Measurements from ENCODE around the gene RAF1.
"Not testable (repeated sequence)": the region's sequence is repeated elsewhere in the genome, so short reads cannot be mapped to it uniquely, and the experiment has no call there.

Gene RAF1

GRCh38 chr3:12638105-12638504 lies 25.8 kb downstream of the RAF1 start:
- no peak for DNase-seq (ENCODE audit: low read depth)

DNA sequence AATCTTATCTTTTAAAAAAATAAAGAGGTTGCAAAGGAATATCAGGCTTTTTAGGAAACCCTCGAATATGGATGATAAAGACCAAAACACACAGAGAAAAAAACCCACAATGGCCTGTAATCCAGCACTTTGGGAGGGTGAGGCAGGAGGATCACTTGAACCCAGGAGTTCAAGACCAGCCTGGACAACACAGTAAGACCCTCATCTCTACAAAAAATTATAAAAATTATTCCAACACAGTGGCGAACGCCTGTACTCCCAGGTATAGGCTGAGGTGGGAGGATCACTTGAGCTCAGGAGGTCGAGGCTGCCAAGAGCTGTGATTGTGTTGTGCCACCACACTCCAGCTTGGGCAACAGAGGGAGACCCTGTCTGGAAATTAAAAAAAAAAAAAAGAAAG lies 30.8 kb downstream of the RAF1 start:
- DNase-seq (ENCODE audit: low read depth): no peak

- DNase-seq (ENCODE audit: low read depth): no peak
These were observed 31.4 kb downstream of the RAF1 start for GRCh38 chr3:12632523-12632922.

DNA sequence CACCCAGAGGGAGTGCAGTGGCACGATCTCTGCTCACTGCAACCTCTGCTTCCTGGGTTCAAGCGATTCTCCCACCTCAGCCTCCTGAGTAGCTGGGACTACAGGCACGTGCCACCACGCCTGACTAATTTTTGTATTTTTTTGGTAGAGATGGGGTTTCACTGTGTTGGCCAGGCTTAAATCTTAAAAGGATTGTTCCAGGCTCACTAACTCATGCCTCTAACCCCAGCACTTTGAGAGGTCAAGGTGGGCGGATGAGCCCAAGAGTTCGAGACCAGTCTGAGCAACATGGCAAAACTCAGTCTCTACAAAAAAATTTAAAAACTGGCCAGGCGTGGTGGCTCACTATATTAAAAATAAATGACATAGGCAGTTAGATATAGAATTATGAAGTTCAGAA lies 33.1 kb downstream of the RAF1 start:
- DNase-seq (ENCODE audit: low read depth): not testable (repeated sequence)

- DNase-seq (ENCODE audit: low read depth): no peak
These were observed 33.6 kb downstream of the RAF1 start for GRCh38 chr3:12630292-12630691.

DNA sequence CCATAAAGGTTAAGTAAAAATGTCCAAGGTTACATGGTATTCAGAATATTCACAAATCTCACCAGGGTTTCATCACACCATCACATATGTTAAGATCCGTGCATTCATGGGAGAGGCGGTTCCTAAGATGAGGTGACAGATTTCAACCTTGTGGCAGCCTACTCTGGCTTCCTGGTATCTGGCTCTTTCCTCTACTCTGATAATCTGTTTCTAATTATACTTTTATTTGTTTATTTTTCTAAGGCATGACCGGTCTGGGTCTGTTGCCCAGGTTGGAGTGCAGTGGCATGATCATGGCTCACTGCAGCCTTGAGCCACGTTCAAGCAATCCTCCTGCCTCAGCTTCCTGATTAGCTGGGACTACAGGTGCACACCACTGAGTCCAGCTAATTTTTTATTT lies 34.4 kb downstream of the RAF1 start:
- no peak for DNase-seq (ENCODE audit: low read depth)

- no peak for DNase-seq (ENCODE audit: low read depth)
These were observed 35.1 kb downstream of the RAF1 start for GRCh38 chr3:12628813-12629212.

DNA sequence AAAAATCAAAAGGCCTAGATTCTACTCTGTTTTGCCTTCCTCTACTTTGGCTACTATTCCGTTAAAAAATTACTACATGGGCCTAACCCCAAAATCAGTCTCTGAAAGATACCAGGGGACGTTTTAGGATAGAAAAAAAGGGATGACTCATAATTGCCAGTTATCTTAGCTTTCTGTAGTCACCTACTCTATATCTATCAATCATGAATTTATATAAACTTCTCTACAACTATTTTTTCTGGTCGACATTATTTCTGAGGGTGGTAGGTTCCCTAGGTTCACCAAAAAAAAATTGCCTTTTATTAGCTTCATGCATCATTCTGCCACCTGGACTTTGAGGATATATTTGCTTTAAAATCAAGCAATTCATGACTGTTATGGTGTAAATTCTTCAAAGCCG lies 36.5 kb downstream of the RAF1 start:
- no peak for DNase-seq (ENCODE audit: low read depth)

DNA sequence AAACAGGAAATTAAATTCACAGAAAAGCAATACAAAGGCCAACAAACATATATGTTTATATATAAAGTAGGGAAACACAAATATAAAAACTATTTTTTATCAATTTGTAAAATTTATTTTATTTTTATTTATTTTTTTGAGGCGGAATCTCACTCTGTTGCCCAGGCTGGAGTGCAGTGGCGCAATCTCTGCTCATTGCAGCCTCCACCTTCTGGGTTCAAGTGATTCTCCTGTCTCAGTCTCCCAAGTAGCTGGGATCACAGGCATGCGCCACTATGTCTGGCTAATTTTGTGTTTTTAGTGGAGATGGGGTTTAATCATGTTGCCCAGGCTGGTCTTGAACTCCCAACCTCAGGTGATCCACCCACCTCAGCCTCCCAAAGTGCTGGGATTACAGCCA lies 39.0 kb downstream of the RAF1 start:
- DNase-seq (ENCODE audit: low read depth): not testable (repeated sequence)

DNA sequence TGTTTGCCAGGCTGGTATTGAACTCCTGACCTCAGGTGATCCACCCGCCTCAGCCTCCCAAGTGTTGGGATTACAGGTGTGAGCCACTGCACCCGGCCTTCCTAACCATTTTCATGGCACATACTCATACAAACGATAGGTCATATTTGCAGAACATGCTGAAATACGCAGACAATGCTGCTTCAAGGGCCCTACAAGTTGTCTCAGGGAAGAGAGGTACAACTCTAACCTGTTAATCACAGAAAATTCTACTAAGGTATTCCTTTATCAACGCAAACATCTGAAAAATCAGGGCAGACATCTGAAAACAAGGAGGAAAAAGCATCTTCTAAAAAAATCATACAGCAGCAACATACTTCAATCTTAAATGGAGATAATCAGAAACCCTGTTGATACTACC lies 39.9 kb downstream of the RAF1 start:
- DNase-seq (ENCODE audit: low read depth): no peak

DNA sequence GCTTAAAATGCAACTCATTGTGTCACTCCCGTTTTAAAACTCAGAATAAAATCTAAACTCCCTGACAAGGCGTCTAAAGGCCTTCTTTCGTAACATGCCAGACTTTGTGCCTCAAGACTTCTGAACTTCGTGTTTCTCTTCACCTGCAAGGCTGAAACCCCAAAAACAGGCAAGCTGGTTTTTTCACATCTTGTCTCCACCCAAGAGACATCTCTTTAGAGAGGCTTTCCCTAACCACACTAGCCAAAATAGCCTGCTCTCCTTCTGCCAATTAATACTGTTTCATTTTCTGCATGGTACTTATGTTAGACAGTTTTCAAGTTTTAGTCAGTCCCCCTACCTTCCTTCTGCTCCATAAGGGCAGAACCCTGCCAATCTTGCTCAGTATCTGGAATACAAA lies 41.6 kb downstream of the RAF1 start:
- no peak for DNase-seq (ENCODE audit: low read depth)

GRCh38 chr3:12620729-12621128 lies 43.2 kb downstream of the RAF1 start:
- DNase-seq (ENCODE audit: low read depth): no peak

- DNase-seq (ENCODE audit: low read depth): no peak
These were observed 43.6 kb downstream of the RAF1 start for GRCh38 chr3:12620305-12620704.

DNA sequence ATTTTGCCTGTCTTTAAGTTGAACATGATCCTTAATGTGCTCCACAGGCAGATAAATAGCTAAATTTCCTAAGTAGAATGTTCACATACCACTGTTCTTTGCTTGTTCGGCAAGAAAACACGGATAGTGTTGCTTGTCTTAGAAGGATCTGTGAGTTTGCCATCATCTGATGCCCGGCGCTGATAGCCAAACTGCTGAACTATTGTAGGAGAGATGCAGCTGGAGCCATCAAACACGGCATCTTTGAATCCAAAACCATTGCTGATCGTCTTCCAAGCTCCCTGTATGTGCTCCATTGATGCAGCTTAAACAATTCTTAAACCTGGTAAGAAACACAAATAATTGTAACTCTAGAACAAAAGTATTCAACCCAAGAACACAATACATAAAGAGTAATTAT lies 45.5 kb downstream of the RAF1 start:
- DNase-seq (ENCODE audit: low read depth): no peak

DNA sequence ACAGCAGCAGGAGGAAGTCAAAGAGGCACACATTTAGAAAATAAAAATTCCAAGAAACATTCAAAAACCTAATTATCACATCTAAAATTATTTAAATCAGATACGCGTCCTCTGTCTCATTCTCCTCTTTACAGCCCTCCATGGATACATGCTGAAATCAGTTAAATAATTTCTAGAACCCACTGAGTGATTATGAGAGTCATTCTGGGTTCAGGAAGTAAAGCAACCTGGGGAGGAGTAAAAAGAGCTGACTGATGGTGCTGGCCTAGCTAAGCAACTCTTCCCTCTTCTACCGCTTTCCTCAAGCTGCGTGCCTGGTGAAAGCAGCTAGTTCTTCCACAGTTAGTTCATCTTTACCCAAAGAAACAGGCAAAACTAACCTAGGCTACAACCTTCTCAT lies 48.7 kb downstream of the RAF1 start:
- DNase-seq (ENCODE audit: low read depth): no peak

GRCh38 chr3:12613250-12613649 lies 50.7 kb downstream of the RAF1 start:
- no peak for DNase-seq (ENCODE audit: low read depth)

DNA sequence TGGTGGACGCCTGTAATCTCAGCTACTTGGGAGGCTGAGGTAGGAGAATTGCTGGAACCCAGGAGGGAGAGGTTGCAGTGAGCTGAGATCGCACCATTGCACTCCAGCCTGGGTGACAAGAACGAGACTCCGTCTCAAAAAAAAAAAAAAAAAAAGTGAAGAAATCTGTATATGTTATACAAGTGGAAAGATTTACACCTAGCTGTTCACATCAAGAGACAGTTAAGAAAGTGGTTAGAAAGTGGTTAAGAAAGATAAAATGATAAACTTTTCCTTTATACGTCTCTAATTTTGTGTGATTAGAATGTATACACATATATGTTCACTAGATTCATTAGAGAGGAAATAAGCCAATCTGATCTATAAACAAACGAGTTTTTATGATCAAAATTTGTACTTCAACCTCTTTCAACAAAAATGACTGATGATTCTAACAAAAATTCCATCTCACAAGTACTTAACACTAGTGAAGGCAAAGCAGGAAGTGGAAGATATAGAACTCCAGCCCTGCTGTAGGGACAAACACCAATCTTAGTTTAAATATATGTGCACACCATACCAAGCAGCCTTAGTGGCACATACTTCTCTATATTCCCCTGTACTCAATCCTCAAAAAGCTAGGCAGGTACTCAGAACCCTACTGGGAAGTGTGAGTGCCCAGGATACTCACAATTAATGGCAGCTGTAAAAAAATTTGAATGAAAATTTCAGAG lies 51.2 kb downstream of the RAF1 start:
- no peak for DNase-seq (ENCODE audit: low read depth)

DNA sequence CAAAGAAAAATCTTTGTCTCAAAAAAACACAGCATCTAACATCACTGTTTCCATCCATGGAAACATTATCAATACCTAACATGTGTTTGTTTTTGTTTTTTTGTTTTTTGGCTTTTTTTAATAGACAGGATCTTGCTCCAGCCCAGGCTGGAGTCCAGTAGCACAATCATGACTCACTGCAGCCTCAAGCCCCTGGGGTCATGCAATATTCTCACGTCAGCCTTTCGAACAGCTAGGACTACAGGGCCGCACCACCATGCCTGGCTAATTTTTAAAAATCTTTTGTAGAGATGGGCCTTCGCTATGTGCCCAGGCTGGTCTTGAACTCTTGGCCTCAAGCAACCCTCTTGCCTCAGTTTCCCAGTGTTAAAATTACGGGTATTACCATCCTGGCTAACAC lies 52.8 kb downstream of the RAF1 start:
- no peak for DNase-seq (ENCODE audit: low read depth)

- DNase-seq (ENCODE audit: low read depth): no peak
These were observed 55.5 kb downstream of the RAF1 start for GRCh38 chr3:12608376-12608775.

- DNase-seq (ENCODE audit: low read depth): no peak
These were observed 59.9 kb downstream of the RAF1 start for GRCh38 chr3:12603969-12604368.

- DNase-seq (ENCODE audit: low read depth): no peak
These were observed 62.8 kb downstream of the RAF1 start for GRCh38 chr3:12601072-12601471.

DNA sequence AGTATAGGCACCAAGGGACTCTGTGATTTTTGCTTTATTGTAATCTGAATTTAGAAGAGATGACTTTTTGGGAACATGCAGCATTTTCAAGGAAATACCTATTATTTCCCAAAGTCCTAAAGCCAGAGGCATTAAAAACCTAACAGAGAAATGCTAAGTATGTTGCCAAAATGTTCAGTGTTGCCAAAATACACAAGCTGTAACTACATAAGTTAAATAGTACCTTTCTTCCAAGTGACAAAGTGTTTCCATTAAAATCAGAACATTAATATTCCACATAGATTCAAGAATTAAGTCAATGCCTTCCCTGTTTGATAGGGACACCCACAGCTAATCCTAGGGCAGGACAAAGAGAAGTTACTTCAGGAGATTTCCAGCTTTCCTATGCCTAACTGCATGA lies 65.0 kb downstream of the RAF1 start:
- no peak for DNase-seq (ENCODE audit: low read depth)

DNA sequence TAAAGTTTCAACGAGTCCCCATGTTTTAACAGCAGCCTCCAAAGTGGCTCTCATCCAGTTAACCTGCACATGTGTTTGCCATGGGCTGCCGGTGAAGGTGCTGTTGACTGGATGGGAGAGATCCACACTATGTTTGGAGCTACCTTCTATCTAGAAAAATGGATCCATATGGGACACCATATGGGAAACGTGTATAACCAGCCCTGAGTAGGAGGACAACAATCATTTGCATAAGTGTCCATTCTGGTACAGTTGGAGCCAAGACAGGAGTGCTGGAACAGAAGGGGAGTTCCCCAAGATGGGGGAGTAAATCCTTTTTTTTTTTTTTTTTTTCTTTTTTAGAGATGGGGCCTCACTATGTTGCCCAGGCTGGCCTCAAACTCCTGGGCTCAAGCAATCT lies 70.4 kb downstream of the RAF1 start:
- no peak for DNase-seq (ENCODE audit: low read depth)

- no peak for DNase-seq (ENCODE audit: low read depth)
These were observed 71.8 kb downstream of the RAF1 start for GRCh38 chr3:12591997-12592715.
